ENCODE data around the gene CLOCK.

The CLOCK gene

GRCh38 chr4:55378617-55379467 is 167.9 kb downstream of the CLOCK start:
- DNase-seq = peak; percentile 60

Data from fibroblast of skin of scalp (primary cell).